ENCODE results near the gene PRKAB1.
A peak's percentile ranks its signal among the peaks of the same experiment; 100 is the strongest.
"Not testable (repeated sequence)": the region's sequence is repeated elsewhere in the genome, so short reads cannot be mapped to it uniquely, and the experiment has no call there.

Gene PRKAB1

GRCh38 chr12:119685375-119685774 is 17.4 kb downstream of the PRKAB1 start:
- no peak for DNase-seq

GRCh38 chr12:119686355-119686754 is 18.4 kb downstream of the PRKAB1 start:
- DNase-seq: no peak

GRCh38 chr12:119686776-119687175 is 18.8 kb downstream of the PRKAB1 start:
- no peak for DNase-seq

GRCh38 chr12:119687406-119687805 is 19.5 kb downstream of the PRKAB1 start:
- DNase-seq: no peak

GRCh38 chr12:119687879-119688278 is 19.9 kb downstream of the PRKAB1 start:
- no peak for DNase-seq

GRCh38 chr12:119689935-119690500 is 22.1 kb downstream of the PRKAB1 start:
- no peak for DNase-seq

GRCh38 chr12:119691202-119691810 is 23.4 kb downstream of the PRKAB1 start:
- DNase-seq: no peak

GRCh38 chr12:119692410-119692809 is 24.5 kb downstream of the PRKAB1 start:
- DNase-seq: no peak

- DNase-seq: no peak
These were observed 25.1 kb downstream of the PRKAB1 start for GRCh38 chr12:119692997-119693396.

- no peak for DNase-seq
These were observed 25.6 kb downstream of the PRKAB1 start for GRCh38 chr12:119693511-119693910.

GRCh38 chr12:119694111-119694510 is 26.2 kb downstream of the PRKAB1 start:
- no peak for DNase-seq

GRCh38 chr12:119695034-119695433 is 27.1 kb downstream of the PRKAB1 start:
- no peak for DNase-seq

GRCh38 chr12:119696943-119697342 is 29.0 kb downstream of the PRKAB1 start:
- DNase-seq: no peak

- DNase-seq: no peak
These were observed 31.3 kb downstream of the PRKAB1 start for GRCh38 chr12:119699199-119699760.

- no peak for DNase-seq
These were observed 32.1 kb downstream of the PRKAB1 start for GRCh38 chr12:119700078-119700477.

- peak; percentile 15 for DNase-seq
These were observed 36.3 kb downstream of the PRKAB1 start for GRCh38 chr12:119704065-119704747.

- no peak for DNase-seq
These were observed 37.2 kb downstream of the PRKAB1 start for GRCh38 chr12:119705182-119705581.

- not testable (repeated sequence) for DNase-seq
These were observed 38.5 kb downstream of the PRKAB1 start for GRCh38 chr12:119706427-119706826.

GRCh38 chr12:119710374-119710964 is 42.5 kb downstream of the PRKAB1 start:
- no peak for DNase-seq

GRCh38 chr12:119710965-119711551 is 43.1 kb downstream of the PRKAB1 start:
- DNase-seq: no peak

- no peak for DNase-seq
These were observed 43.8 kb downstream of the PRKAB1 start for GRCh38 chr12:119711693-119712092.

GRCh38 chr12:119712721-119713120 is 44.8 kb downstream of the PRKAB1 start:
- no peak for DNase-seq

GRCh38 chr12:119713551-119714031 is 45.7 kb downstream of the PRKAB1 start:
- DNase-seq: no peak

All from fibroblast of skin of back (primary cell).